MM.1S (cell line): ENCODE results near the gene KCNK17.

ENCODE experiments used
- DNase-seq: peaks from one replicate; pipeline ENCODE4 v3.0.0-alpha.2; 2015
- H2AFZ ChIP-seq: fragments of 300-600 bp; sonication (generic); 2 replicates; pipeline ENCODE4 v1.6.0; 2016; ENCODE audit warnings: antibody characterized with exemption, low read length
- H3F3A ChIP-seq: fragments of 300-600 bp; sonication (generic); 2 replicates; pipeline ENCODE4 v1.6.1; 2016; ENCODE audit warnings: mild to moderate bottlenecking, antibody characterized with exemption, low read length, moderate library complexity, mixed read lengths; ENCODE audit not compliant: insufficient read depth
- H3K27ac ChIP-seq: fragments of 300-600 bp; sonication (generic); 2 replicates; pipeline ENCODE4 v1.5.1; 2016; ENCODE audit warnings: mild to moderate bottlenecking, low read length
- H3K27me3 ChIP-seq: fragments of 300-600 bp; sonication (generic); replicated peaks from 2 replicates; pipeline ENCODE4 v1.6.0; 2016; ENCODE audit warnings: low read length; ENCODE audit not compliant: insufficient read depth
- H3K36me3 ChIP-seq: fragments of 300-600 bp; sonication (generic); replicated peaks from 2 replicates; pipeline ENCODE4 v1.6.1; 2016; ENCODE audit warnings: mild to moderate bottlenecking, low read length, mixed read lengths; ENCODE audit not compliant: insufficient read depth
- H3K4me1 ChIP-seq: fragments of 300-600 bp; sonication (generic); 2 replicates; pipeline ENCODE4 v1.6.1; 2016; ENCODE audit warnings: low read length, mixed read lengths
- H3K4me2 ChIP-seq: fragments of 300-600 bp; sonication (generic); 2 replicates; pipeline ENCODE4 v1.6.0; 2016; ENCODE audit warnings: low read depth, low read length
- H3K4me3 ChIP-seq: fragments of 300-600 bp; sonication (generic); 2 replicates; pipeline ENCODE4 v1.5.1; 2016; ENCODE audit warnings: low read length, mixed read lengths
- H3K79me2 ChIP-seq: fragments of 300-600 bp; sonication (generic); 2 replicates; pipeline ENCODE4 v1.6.1; 2016; ENCODE audit warnings: mixed run types, low read length, mixed read lengths
- H3K9ac ChIP-seq: fragments of 300-600 bp; sonication (generic); 2 replicates; pipeline ENCODE4 v1.6.1; 2016; ENCODE audit warnings: low read length, mixed read lengths
- H3K9me2 ChIP-seq: fragments of 300-600 bp; sonication (generic); replicated peaks from 2 replicates; pipeline ENCODE4 v1.6.1; 2016; ENCODE audit warnings: mild to moderate bottlenecking, low read length, mixed read lengths; ENCODE audit not compliant: insufficient read depth
- H3K9me3 ChIP-seq: fragments of 300-600 bp; sonication (generic); replicated peaks from 2 replicates; pipeline ENCODE4 v1.6.1; 2016; ENCODE audit warnings: mild to moderate bottlenecking, low read length, mixed read lengths; ENCODE audit not compliant: insufficient read depth
- H4K20me1 ChIP-seq: fragments of 300-600 bp; sonication (generic); 2 replicates; pipeline ENCODE4 v1.6.1; 2016; ENCODE audit warnings: mild to moderate bottlenecking, low read length, moderate library complexity, mixed read lengths; ENCODE audit not compliant: insufficient read depth
- EZH2 ChIP-seq: fragments of 300-600 bp; sonication (generic); optimal IDR thresholded peaks from 2 replicates; pipeline ENCODE3; 2017; ENCODE audit warnings: low read depth, mild to moderate bottlenecking, antibody characterized with exemption, low read length, mixed read lengths
- EZH2phosphoT487 ChIP-seq: fragments of 300-600 bp; sonication (generic); IDR thresholded peaks from 2 replicates; pipeline ENCODE4 v1.6.1; 2018; ENCODE audit warnings: antibody characterized with exemption, low read length
- TF ChIP-seq, protein P1 (sequence below): fragments of 300-600 bp; sonication (generic); IDR thresholded peaks from 2 replicates; pipeline ENCODE4 v1.5.1; 2016; ENCODE audit warnings: antibody characterized with exemption, low read length, mixed read lengths

KCNK17 gene

DNA sequence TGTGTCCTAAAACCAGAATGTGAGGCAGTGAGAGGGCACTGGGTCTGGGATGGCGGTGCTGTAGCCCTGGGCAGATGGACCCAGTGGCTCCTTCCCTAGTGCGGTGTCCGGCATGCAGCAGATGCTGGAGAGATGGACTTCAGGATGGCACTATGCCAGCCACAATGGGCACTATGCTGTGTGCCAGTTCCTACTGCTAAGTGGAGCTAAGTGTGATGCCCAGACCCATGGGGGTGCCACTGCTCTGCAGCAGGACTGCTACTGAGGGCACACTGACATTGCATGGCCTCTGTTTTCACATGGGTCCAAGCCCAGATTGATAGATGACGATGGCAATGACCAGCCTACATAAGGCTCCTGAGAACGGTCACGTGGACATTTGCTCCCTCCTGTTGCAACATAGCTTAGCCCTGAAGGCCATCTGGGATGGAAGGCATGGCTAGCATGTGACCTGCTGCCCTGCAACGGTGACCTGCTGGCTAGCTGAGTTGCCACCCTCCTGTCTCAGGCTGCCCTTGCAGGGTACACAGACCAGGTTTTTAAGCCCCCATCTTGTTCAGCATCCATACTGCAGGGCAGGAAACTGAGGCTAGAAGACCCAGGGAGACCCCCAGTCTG, 39.6 kb upstream of the KCNK17 start:
- H3K4me3 ChIP-seq = no peak overlapping the region
- no peak overlapping the region for H2AFZ ChIP-seq
- no peaks in the 10 kb centered on the region for H3K9me2 ChIP-seq
- no peak overlapping the region for H3K9ac ChIP-seq
- 0 out of 2 replicates have a peak, but pooled peaks cover 5% of the 10 kb centered on the region for H3K4me1 ChIP-seq
- no peak overlapping the region for H3K27ac ChIP-seq
- H3K27me3 ChIP-seq = no peaks in the 10 kb centered on the region
- H3K36me3 ChIP-seq = no peaks in the 10 kb centered on the region
- TF ChIP-seq EZH2phosphoT487 (no peak), EZH2 (no peak)
- TF ChIP-seq, protein P1, sequence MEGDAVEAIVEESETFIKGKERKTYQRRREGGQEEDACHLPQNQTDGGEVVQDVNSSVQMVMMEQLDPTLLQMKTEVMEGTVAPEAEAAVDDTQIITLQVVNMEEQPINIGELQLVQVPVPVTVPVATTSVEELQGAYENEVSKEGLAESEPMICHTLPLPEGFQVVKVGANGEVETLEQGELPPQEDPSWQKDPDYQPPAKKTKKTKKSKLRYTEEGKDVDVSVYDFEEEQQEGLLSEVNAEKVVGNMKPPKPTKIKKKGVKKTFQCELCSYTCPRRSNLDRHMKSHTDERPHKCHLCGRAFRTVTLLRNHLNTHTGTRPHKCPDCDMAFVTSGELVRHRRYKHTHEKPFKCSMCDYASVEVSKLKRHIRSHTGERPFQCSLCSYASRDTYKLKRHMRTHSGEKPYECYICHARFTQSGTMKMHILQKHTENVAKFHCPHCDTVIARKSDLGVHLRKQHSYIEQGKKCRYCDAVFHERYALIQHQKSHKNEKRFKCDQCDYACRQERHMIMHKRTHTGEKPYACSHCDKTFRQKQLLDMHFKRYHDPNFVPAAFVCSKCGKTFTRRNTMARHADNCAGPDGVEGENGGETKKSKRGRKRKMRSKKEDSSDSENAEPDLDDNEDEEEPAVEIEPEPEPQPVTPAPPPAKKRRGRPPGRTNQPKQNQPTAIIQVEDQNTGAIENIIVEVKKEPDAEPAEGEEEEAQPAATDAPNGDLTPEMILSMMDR = no peak
- H3K4me2 ChIP-seq = no peak overlapping the region
- no peaks in the 10 kb centered on the region for H4K20me1 ChIP-seq
- H3K9me3 ChIP-seq = no peaks in the 10 kb centered on the region
- H3K79me2 ChIP-seq = no peaks in the 10 kb centered on the region
- no peaks in the 10 kb centered on the region for H3F3A ChIP-seq
- no peak for DNase-seq

DNA sequence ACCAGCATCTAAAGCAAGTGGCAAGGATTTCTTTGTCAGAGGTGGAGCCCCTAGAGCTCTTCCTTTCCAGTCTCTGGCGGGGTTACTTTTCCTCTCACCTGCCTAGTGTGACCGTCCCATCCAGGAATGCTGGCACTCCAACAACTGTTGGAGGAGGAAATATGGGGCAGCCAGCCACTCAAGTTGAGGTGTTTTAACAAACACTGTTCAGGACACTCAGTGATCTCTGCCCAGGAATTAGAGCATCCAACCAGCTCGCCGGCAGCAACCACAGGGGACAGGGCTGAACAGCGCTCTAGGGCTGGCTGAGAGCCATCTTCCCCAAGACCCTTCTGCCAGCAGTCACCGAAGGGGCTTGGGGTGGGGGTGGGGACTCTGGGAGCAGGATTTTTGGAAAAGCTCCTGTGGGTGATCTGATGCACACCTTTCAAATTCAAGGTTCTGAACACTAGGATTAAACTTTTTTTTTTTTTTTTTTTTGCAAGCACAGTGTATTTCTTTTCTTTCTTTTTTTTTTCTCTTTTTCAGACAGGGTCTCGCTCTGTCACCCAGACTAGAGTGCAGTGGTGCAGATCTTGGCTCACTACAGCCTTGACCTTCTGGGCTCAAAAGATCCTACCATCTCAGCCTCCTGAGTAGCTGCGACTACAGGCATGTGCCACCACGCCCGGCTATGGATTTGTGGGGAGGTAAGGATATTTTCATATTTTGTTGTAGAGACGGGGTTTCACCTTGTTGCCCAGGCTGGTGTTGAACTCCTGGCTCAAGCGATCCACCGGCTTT, 36.7 kb upstream of the KCNK17 start:
- Histone ChIP-seq H3K4me2 (no peak overlapping the region), H3K36me3 (no peaks in the 10 kb centered on the region), H3K79me2 (no peaks in the 10 kb centered on the region), H3K9me3 (no peaks in the 10 kb centered on the region), H3K9me2 (no peaks in the 10 kb centered on the region), H3F3A (no peaks in the 10 kb centered on the region), H3K9ac (no peak overlapping the region), H3K4me1 (no peaks in the 10 kb centered on the region), H2AFZ (no peak overlapping the region), H3K4me3 (no peak overlapping the region), H3K27ac (no peak overlapping the region), H3K27me3 (no peaks in the 10 kb centered on the region), H4K20me1 (no peaks in the 10 kb centered on the region)
- TF ChIP-seq EZH2 (no peak), EZH2phosphoT487 (no peak)
- TF ChIP-seq, protein P1 = no peak
- no peak for DNase-seq

DNA sequence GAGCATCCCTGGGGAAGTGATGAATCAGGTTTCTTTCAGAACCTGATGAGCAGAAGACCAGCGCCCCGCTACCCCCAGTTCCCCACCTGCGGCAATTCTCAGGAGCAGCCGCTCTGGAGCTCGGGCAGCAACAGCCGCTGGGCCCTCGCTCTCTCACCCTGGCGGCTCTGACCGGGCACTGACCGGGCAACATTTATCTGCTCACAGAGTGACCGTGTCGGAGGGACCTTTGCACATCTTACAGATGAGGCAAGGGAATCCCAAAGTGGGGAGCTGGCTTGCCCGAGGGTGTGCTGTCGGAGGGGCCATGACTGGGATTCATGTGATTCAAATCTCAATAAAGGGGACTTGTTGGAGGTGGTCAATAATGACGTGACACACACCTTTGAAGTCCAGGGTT, 34.5 kb upstream of the KCNK17 start:
- H3K4me1 ChIP-seq = no peaks in the 10 kb centered on the region
- H3K4me2 ChIP-seq = no peak overlapping the region
- H3K27me3 ChIP-seq = no peaks in the 10 kb centered on the region
- no peaks in the 10 kb centered on the region for H4K20me1 ChIP-seq
- no peaks in the 10 kb centered on the region for H3K79me2 ChIP-seq
- TF ChIP-seq EZH2 (no peak), EZH2phosphoT487 (no peak)
- TF ChIP-seq, protein P1 = no peak
- H3F3A ChIP-seq = no peaks in the 10 kb centered on the region
- H2AFZ ChIP-seq = no peak overlapping the region
- no peaks in the 10 kb centered on the region for H3K9me2 ChIP-seq
- H3K36me3 ChIP-seq = no peaks in the 10 kb centered on the region
- H3K9me3 ChIP-seq = no peaks in the 10 kb centered on the region
- H3K9ac ChIP-seq = no peak overlapping the region
- no peak overlapping the region for H3K27ac ChIP-seq
- H3K4me3 ChIP-seq = no peak overlapping the region
- no peak for DNase-seq
